SK-N-MC (cell line): ENCODE measurements around the gene DDX47.

ENCODE experiments used
- EZH2 ChIP-seq: fragments of 200-600 bp; sonication (generic); IDR thresholded peaks from one replicate; pipeline ENCODE4 v1.6.1; 2017; ENCODE audit warnings: antibody characterized with exemption
- POLR2AphosphoS5 ChIP-seq: IDR thresholded peaks from 2 replicates; pipeline ENCODE4 v1.6.1; 2012; ENCODE audit warnings: mild to moderate bottlenecking, low read depth, low read length, borderline replicate concordance

DNA sequence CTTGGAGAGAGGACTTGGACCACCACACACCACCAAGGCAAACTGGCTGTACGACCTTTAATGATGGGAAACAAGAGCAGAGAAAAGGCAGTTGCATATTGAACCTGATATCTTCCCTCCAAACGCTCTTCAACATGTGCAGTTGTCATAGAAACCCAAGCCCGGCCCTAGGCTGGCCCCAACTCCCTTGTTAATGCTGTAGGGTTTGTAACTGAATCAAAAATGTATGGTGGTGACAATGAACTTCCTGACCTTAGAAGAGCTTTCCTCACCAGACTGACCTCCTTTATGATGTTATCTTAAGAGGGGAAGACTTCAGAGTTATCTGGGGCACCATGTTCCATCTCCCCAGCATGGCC, 15.4 kb upstream of the DDX47 start:
- no peak for TF ChIP-seq POLR2AphosphoS5
- no peak for TF ChIP-seq EZH2
